NCI-H128 (cell line): ENCODE data around the gene RIPK1.

Experiments used
- DNase-seq: peaks from one replicate; lab custom pipeline; 2025; ENCODE audit not compliant: unreplicated experiment; lab: John Stamatoyannopoulos, UW

The RIPK1 gene

GRCh38 chr6:3079682-3080081 is 11.4 kb downstream of the RIPK1 start:
- DNase-seq = no peak

GRCh38 chr6:3081960-3082359 is 13.7 kb downstream of the RIPK1 start:
- no peak for DNase-seq

GRCh38 chr6:3085074-3085473 is 16.8 kb downstream of the RIPK1 start:
- DNase-seq = no peak

GRCh38 chr6:3086282-3086946 is 18.1 kb downstream of the RIPK1 start:
- no peak for DNase-seq

- DNase-seq = no peak
These were observed 20.2 kb downstream of the RIPK1 start for GRCh38 chr6:3088446-3088845.

GRCh38 chr6:3088968-3089367 is 20.7 kb downstream of the RIPK1 start:
- no peak for DNase-seq

GRCh38 chr6:3090013-3090412 is 21.7 kb downstream of the RIPK1 start:
- DNase-seq = no peak

- no peak for DNase-seq
These were observed 26.5 kb downstream of the RIPK1 start for GRCh38 chr6:3094815-3095214.

- no peak for DNase-seq
These were observed 34.6 kb downstream of the RIPK1 start for GRCh38 chr6:3102875-3103274.

GRCh38 chr6:3108746-3109414 is 40.6 kb downstream of the RIPK1 start:
- DNase-seq = no peak

GRCh38 chr6:3109761-3110160 is 41.5 kb downstream of the RIPK1 start:
- DNase-seq = no peak

GRCh38 chr6:3114377-3114776 is 46.1 kb downstream of the RIPK1 start:
- no peak for DNase-seq

- DNase-seq = no peak
These were observed 49.6 kb downstream of the RIPK1 start for GRCh38 chr6:3117912-3118352.

GRCh38 chr6:3118353-3119039 is 50.2 kb downstream of the RIPK1 start, which contains the start of gene BPHL:
Gene BPHL, plus strand, starts transcription at chr6:3118711. Its CDS starts 30 bp downstream, at chr6:3118741.
- peak; percentile 76 for DNase-seq

GRCh38 chr6:3119040-3119723 is 50.9 kb downstream of the RIPK1 start:
- DNase-seq = no peak

- DNase-seq = no peak
These were observed 52.4 kb downstream of the RIPK1 start for GRCh38 chr6:3120765-3121089.

GRCh38 chr6:3122823-3123182 is 54.5 kb downstream of the RIPK1 start:
- DNase-seq = no peak

GRCh38 chr6:3124667-3125066 is 56.4 kb downstream of the RIPK1 start:
- no peak for DNase-seq

GRCh38 chr6:3125815-3126214 is 57.5 kb downstream of the RIPK1 start:
- no peak for DNase-seq

- DNase-seq = no peak
These were observed 60.2 kb downstream of the RIPK1 start for GRCh38 chr6:3128356-3129108.

GRCh38 chr6:3131695-3132094 is 63.4 kb downstream of the RIPK1 start:
- no peak for DNase-seq
